ENCODE data around the gene RAB3C.
"Not testable (repeated sequence)": the region's sequence is repeated elsewhere in the genome, so short reads cannot be mapped to it uniquely, and the experiment has no call there.

RAB3C gene

DNA sequence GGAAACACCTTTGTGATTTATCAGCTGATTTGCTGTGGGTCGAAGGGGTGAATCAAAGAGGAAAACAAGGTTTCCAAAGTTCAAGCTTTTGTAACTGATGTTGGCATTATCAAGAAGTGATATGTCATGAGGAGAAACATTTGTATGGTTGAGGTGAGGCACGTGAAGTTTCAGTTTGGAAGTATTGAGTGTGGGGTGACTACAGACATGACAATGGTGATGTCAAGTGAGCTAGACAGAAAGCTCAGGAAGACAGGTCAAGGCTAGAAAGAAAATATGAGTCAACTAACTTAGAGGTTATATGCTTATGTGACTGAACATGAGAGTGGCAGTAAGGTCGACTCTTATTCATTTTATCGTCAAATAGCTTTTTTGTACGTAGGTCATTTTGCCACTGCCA, 99.1 kb downstream of the RAB3C start:
- no peaks in the 10 kb centered on the region for H3K36me3 ChIP-seq
- TF ChIP-seq Cebpa-rat (IDR thresholded peaks at IDR 0.05) = no peak
- H3K27ac ChIP-seq = no peak overlapping the region
- no peak overlapping the region for H3K9ac ChIP-seq
- no peak overlapping the region for H3K4me2 ChIP-seq
- H4K20me1 ChIP-seq = no peaks in the 10 kb centered on the region
- no peaks in the 10 kb centered on the region for H3K27me3 ChIP-seq
- H3K9me3 ChIP-seq (replicated peaks in 1 of 11) = no peaks in the 10 kb centered on the region
- H3K4me1 ChIP-seq = no peaks in the 10 kb centered on the region; a peak in 1 of 20 replicates
- no peak overlapping the region for H3K4me3 ChIP-seq

DNA sequence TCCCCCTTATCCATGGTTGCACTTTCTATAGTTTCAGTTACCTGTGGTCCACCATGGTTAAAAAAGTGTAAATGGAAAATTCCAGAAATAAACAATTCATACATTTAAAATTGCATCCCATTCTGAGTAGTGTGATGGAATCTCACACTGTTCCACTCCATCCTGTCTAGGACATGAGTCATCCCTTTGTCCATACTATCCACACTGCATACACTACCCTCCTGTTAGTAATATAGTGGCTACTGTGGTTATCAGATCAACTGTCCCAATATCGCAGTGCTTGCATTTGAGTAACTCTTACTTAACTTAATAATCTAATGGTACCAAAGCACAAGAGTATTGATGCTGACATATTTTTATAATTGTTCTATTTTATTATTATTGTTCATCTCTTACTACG, 100.7 kb downstream of the RAB3C start:
- H3K27ac ChIP-seq = no peak overlapping the region
- TF ChIP-seq Cebpa-rat (IDR thresholded peaks at IDR 0.05) = no peak
- H3K27me3 ChIP-seq = no peaks in the 10 kb centered on the region
- H3K4me2 ChIP-seq = no peak overlapping the region
- H3K4me1 ChIP-seq = no peaks in the 10 kb centered on the region
- H3K4me3 ChIP-seq = no peak overlapping the region
- no peaks in the 10 kb centered on the region for H3K9me3 ChIP-seq (replicated peaks in 1 of 11)
- no peaks in the 10 kb centered on the region for H3K36me3 ChIP-seq
- no peak overlapping the region for H3K9ac ChIP-seq
- no peaks in the 10 kb centered on the region for H4K20me1 ChIP-seq

DNA sequence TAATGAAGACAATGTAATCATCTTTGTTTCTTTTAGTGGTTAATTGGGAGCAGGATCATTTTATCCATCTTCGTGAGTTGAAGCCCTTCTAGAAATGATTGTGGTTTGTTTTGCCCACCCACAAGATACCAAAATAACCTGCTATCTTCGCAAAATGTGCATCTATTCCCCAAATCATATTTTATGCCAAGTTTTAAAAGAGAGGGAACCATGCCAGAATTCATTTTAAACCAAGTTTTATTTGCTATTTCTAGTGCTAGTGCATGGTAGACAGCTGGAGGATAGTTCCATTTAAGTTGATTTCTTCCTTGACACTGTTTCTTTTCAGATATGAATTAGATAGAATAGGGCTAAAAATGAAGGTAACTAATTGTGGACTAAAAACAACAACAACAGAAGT, 104.2 kb downstream of the RAB3C start:
- Histone ChIP-seq H3K9me3 (replicated peaks in 1 of 11) (no peaks in the 10 kb centered on the region), H3K4me3 (no peak overlapping the region), H4K20me1 (no peaks in the 10 kb centered on the region), H3K27me3 (no peaks in the 10 kb centered on the region), H3K36me3 (no peaks in the 10 kb centered on the region), H3K27ac (no peak overlapping the region), H3K4me2 (no peak overlapping the region), H3K4me1 (no peaks in the 10 kb centered on the region), H3K9ac (no peak overlapping the region)
- no peak for TF ChIP-seq Cebpa-rat (IDR thresholded peaks at IDR 0.05)

DNA sequence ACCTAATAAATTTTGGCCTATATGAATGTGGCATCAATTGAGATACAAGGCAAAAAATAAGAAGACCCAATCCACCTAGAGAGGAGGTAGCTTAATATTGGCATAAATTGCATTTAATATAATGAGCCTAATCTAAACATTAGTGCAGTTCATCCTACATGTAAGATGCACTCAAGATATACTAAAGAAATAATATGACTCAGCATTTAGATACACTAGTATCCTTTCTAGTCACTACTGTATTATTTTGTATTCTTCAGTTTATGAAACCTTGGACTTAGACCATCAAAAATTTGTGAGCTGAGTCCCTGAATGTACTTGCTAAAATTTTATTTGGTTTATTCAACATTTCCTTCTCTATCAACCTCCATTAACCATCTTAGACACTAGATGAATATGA, 104.7 kb downstream of the RAB3C start:
- TF ChIP-seq Cebpa-rat (IDR thresholded peaks at IDR 0.05) = no peak
- Histone ChIP-seq H3K27me3 (no peaks in the 10 kb centered on the region), H3K4me3 (no peak overlapping the region), H3K36me3 (no peaks in the 10 kb centered on the region), H3K4me2 (no peak overlapping the region), H3K4me1 (no peaks in the 10 kb centered on the region), H4K20me1 (no peaks in the 10 kb centered on the region), H3K9me3 (replicated peaks in 1 of 11) (no peaks in the 10 kb centered on the region), H3K27ac (no peak overlapping the region), H3K9ac (no peak overlapping the region)

DNA sequence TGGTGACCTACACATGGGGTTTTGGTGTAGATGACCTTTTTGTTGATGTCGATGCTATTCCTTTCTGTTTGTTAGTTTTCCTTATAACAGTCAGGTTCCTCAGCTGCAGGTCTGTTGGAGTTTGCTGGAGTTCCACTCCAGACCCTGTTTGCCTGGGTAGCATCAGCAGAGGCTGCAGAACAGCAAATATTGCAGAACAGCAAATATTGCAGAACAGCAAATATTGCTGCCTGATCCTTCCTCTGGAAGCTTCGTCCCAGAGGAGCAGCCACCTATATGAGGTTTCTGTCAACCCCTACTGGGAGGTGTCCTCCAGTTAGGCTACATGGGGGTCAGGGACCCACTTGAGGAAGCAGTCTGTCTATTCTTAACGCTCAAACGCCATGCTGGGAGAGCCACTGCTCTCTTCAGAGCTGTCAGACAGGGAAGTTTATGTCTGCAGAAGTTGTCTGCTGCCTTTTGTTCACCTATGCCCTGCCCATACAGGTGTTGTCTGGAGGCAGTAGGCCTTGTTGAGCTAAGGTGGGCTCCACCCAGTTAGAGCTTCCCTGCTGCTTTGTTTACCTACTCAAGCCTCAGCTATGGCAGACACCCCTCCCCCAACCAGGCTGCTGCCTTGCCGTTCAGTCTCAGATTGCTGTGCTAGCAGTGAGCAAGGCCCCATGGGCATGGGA, 116.3 kb downstream of the RAB3C start:
- H3K4me2 ChIP-seq, H3K27ac ChIP-seq, H4K20me1 ChIP-seq: not testable (repeated sequence)

DNA sequence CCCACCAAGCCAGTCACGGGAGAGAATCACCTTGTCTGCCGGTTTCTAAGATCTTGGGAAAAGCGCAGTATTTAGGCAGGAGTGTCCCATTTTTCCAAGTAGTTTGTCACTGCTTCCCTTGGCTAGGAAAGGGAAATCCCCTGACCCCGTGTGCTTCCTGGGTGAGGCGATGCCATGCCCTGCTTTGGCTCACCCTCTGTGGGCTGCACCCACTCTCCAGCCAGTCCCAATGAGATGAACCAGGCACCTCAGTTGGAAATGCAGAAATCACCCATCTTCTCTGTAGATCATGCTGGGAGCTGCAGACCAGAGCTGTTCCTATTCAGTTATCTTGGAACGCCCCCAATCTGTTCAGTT, 116.9 kb downstream of the RAB3C start:
- H3K9ac ChIP-seq = no peak overlapping the region
- H3K9me3 ChIP-seq (replicated peaks in 1 of 11) = peaks cover 0 to 25% (median 13%) of the 10 kb centered on the region in 11 experiments; a peak in 13 of 22 replicates
- no peaks in the 10 kb centered on the region for H3K36me3 ChIP-seq
- no peaks in the 10 kb centered on the region for H3K4me1 ChIP-seq
- H3K4me3 ChIP-seq = no peak overlapping the region
- H4K20me1 ChIP-seq = no peaks in the 10 kb centered on the region
- no peak overlapping the region for H3K27ac ChIP-seq
- no peak overlapping the region for H3K4me2 ChIP-seq
- no peaks in the 10 kb centered on the region for H3K27me3 ChIP-seq
- no peak for TF ChIP-seq Cebpa-rat (IDR thresholded peaks at IDR 0.05)

More for the DNA sequence above, 116.3 kb downstream of the RAB3C start:
- peaks cover 0 to 26% (median 13%) of the 10 kb centered on the region in 11 experiments; a peak in 13 of 22 replicates for H3K9me3 ChIP-seq (replicated peaks in 1 of 11)
- H3K27me3 ChIP-seq, H3K4me1 ChIP-seq, H3K4me3 ChIP-seq, H3K9ac ChIP-seq, H3K36me3 ChIP-seq: not testable (repeated sequence)

DNA sequence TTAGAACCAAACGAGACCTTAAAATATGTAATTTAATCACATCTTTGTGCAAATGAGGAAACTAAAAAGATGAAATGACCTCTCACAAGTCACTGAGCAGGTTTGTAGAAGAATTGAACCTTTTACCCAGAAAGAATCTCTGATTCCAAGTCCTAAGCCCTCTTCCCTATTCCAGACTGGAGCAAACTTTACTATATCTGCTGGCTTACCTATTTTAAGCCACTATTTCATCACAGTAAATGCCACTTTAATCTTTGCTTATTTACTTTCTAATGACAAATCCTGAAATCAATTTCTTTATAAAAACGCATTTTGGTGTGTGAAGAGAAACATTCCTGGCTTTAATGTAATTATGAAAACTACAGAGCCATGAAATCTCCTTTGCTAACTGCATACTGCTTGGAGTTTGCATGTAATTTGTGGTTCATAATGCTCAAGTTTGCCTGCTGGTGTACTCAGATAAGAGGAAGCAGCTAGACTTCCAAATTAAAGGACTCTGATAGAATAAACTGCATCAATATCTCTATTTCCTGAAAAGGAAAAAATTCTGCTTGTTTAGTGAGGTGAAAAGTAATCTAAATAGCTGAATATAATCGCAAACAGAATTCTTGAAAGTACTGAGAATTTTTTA, 121.2 kb downstream of the RAB3C start:
- Histone ChIP-seq H3K9me3 (replicated peaks in 1 of 11) (peaks cover 0 to 8% (median 0%) of the 10 kb centered on the region in 11 experiments; a peak in 3 of 22 replicates), H3K27me3 (no peaks in the 10 kb centered on the region), H3K4me1 (no peaks in the 10 kb centered on the region)

DNA sequence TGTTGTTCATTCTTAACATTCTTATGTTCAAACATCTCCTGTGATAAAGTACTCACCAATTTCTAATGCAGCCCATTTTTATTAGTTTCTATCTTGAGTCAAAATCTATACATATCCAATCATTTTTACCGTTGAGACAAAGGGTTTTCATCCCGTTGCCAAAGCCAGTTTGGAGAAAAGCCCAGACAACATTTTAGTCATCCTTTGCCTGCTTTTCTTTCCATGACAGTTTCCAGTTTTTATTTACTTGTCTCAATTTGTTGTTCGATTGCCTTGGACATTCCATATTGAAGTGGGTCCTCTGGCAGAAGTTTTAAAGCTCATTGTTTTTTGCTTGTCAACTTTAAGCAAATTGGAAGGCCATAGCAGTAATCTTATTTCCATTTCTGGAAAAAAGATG, 123.9 kb downstream of the RAB3C start:
- Histone ChIP-seq H3K9me3 (replicated peaks in 1 of 11) (no peaks in the 10 kb centered on the region), H3K36me3 (no peaks in the 10 kb centered on the region), H3K4me2 (no peak overlapping the region), H3K27me3 (no peaks in the 10 kb centered on the region), H3K27ac (no peak overlapping the region), H4K20me1 (no peaks in the 10 kb centered on the region), H3K9ac (no peak overlapping the region), H3K4me1 (no peaks in the 10 kb centered on the region), H3K4me3 (no peak overlapping the region)
- TF ChIP-seq Cebpa-rat (IDR thresholded peaks at IDR 0.05) = no peak

More for the DNA sequence above, 121.2 kb downstream of the RAB3C start:
- no peak for TF ChIP-seq Cebpa-rat (IDR thresholded peaks at IDR 0.05)
- no peak overlapping the region for H3K9ac ChIP-seq
- no peak overlapping the region for H3K4me2 ChIP-seq
- no peaks in the 10 kb centered on the region for H3K36me3 ChIP-seq
- H3K27ac ChIP-seq = no peak overlapping the region
- H4K20me1 ChIP-seq = no peaks in the 10 kb centered on the region
- no peak overlapping the region for H3K4me3 ChIP-seq

DNA sequence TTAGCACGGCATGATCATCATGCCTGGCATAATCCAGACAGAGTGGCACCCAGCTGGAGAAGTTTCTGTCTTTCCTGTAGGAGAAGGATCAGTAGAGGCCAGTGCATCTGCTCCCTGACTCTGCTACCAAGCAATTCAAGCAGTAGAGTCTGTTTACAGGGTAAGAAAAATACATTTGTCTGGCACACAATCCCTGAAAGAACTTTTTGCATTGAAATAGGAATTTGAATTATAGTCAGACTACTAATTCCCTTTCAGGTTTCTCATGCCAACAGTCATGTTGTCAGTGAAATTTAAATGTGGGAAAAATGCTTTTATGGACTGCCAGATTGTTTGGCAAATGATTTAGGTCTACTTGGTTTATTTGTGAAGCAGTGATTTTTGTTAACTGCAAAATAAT, 125.6 kb downstream of the RAB3C start:
- Histone ChIP-seq H3K4me3 (no peak overlapping the region), H3K9ac (no peak overlapping the region), H3K4me2 (no peak overlapping the region), H3K4me1 (no peaks in the 10 kb centered on the region), H3K9me3 (replicated peaks in 1 of 11) (peaks cover 0 to 1% (median 0%) of the 10 kb centered on the region in 11 experiments; a peak in 2 of 22 replicates), H3K27me3 (no peaks in the 10 kb centered on the region), H3K36me3 (no peaks in the 10 kb centered on the region), H4K20me1 (no peaks in the 10 kb centered on the region), H3K27ac (no peak overlapping the region)
- TF ChIP-seq Cebpa-rat (IDR thresholded peaks at IDR 0.05) = no peak

DNA sequence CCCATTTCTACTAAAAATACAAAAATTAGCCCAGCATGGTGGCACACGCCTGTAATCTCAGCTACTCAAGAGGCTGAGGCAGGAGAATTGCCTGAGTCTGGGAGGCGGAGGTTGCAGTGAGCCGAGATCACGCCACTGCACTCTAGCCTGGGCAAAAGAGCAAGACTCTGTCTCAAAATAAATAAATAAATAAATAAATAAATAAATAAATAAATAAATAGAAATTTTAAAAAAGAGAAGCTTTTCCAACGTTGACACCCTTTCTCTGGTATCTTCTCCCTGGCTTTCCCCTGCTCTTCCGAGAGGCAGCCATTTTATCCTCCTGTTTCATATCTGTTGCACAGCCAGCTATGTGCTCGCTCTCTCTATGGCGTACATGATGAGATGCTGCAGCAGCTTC, 127.5 kb downstream of the RAB3C start:
- peak in 1 of 11 experiments; percentile 48; a peak in 1 of 22 replicates for TF ChIP-seq Cebpa-rat (IDR thresholded peaks at IDR 0.05)
- not testable (repeated sequence) for H4K20me1 ChIP-seq, H3K27me3 ChIP-seq, H3K27ac ChIP-seq, H3K36me3 ChIP-seq, H3K4me3 ChIP-seq, H3K4me2 ChIP-seq, H3K4me1 ChIP-seq, H3K9ac ChIP-seq
- peaks cover 0 to 10% (median 4%) of the 10 kb centered on the region in 11 experiments; a peak in 9 of 22 replicates for H3K9me3 ChIP-seq (replicated peaks in 1 of 11)

All from BLaER1 treated with 17β-estradiol and CSF1 and Interleukin-3, amounts not matched to agents 10 nM and 100 nM (cell line).